H1 (cell line): ENCODE measurements around the gene CAMKMT. TPM values are rescaled to one million over a fixed set of nuclear protein-coding genes. Genes with fewer than 3 reads are reported as not detected.

Experiments used
- CTCF ChIA-PET: fragments of 300-600 bp; sonication (Branson Sonifier 250); formaldehyde crosslinking; loops from one replicate; lab custom pipeline; 2021; ENCODE audit not compliant: partially characterized antibody; lab: Charles Lee
- POLR2A ChIA-PET: fragments of 300-600 bp; sonication (Branson Sonifier 250); formaldehyde crosslinking; loops from one replicate; lab custom pipeline; 2021; ENCODE audit warnings: inconsistent platforms; ENCODE audit not compliant: partially characterized antibody; lab: Charles Lee
- DNase-seq, 2 experiments: peaks; one replicate each; pipeline versions ENCODE4 v3.0.0 to v3.0.0-alpha.2; 2010 to 2022; ENCODE audit warnings: low spot score in 2 of 2, low read depth in 1 of 2, mixed read lengths in 1 of 2
- FAIRE-seq: peaks from 2 replicates; lab custom pipeline; 2011; peaks lifted over from hg19 to GRCh38; lab: Jason Lieb, UNC
- H2AFZ ChIP-seq: 2 replicates; pipeline ENCODE4 v1.8.1; 2012; ENCODE audit warnings: low read length, inconsistent platforms
- H2AK5ac ChIP-seq: 2 replicates; pipeline ENCODE4 v1.6.1; 2013; ENCODE audit warnings: low read depth, low read length
- H2BK120ac ChIP-seq: replicated peaks from 2 replicates; pipeline ENCODE3; 2013; ENCODE audit warnings: low read depth, low read length, inconsistent platforms
- H2BK12ac ChIP-seq: 2 replicates; pipeline ENCODE4 v1.6.1; 2013; ENCODE audit warnings: low read depth, low read length
- H2BK15ac ChIP-seq: 2 replicates; pipeline ENCODE4 v1.6.1; 2013; ENCODE audit warnings: low read length
- H2BK20ac ChIP-seq: 2 replicates; pipeline ENCODE4 v1.6.1; 2013; ENCODE audit warnings: low read length
- H2BK5ac ChIP-seq: 2 replicates; pipeline ENCODE4 v1.6.1; 2013; ENCODE audit warnings: low read depth, low read length
- H3K14ac ChIP-seq: 2 replicates; pipeline ENCODE4 v1.6.1; 2013; ENCODE audit warnings: inconsistent platforms; ENCODE audit not compliant: insufficient read length
- H3K18ac ChIP-seq: 2 replicates; pipeline ENCODE4 v1.6.1; 2013; ENCODE audit warnings: low read length; ENCODE audit errors: extremely low read depth
- H3K23ac ChIP-seq: 2 replicates; pipeline ENCODE4 v1.6.1; 2013; ENCODE audit warnings: inconsistent platforms; ENCODE audit not compliant: insufficient read length
- H3K23me2 ChIP-seq: 2 replicates; pipeline ENCODE4 v1.6.1; 2013; ENCODE audit warnings: low read depth, low read length
- H3K27ac ChIP-seq: 2 replicates; pipeline ENCODE4 v1.6.1; 2011; ENCODE audit warnings: low read depth, low read length, inconsistent platforms
- H3K27me3 ChIP-seq, 4 experiments: replicated peaks in 1 of 4; 1 replicate in 1 of 4; 2 replicates in 3 of 4; pipeline versions ENCODE4 v1.6.1 to v1.8.1; 2011 to 2013; ENCODE audit warnings: low read length in 3 of 4, mild to moderate bottlenecking in 3 of 4, inconsistent platforms in 2 of 4, mixed read lengths in 2 of 4, moderate library complexity in 1 of 4; ENCODE audit not compliant: control insufficient read depth in 3 of 4, insufficient read depth in 3 of 4; ENCODE audit errors: extremely low read depth in 1 of 4
- H3K36me3 ChIP-seq, 4 experiments: 2 replicates each; pipeline versions ENCODE4 v1.6.1 to v1.8.1; 2011 to 2013; ENCODE audit warnings: mild to moderate bottlenecking in 4 of 4, low read length in 3 of 4, moderate library complexity in 2 of 4, control low read depth in 1 of 4, inconsistent platforms in 1 of 4; ENCODE audit not compliant: insufficient read depth in 4 of 4, control insufficient read depth in 2 of 4
- H3K4ac ChIP-seq: replicated peaks from 2 replicates; pipeline ENCODE3; 2013; ENCODE audit warnings: low read length, low read depth, mixed read lengths, inconsistent platforms; ENCODE audit not compliant: insufficient read length
- H3K4me1 ChIP-seq, 4 experiments: replicated peaks in 1 of 4; 1 replicate in 1 of 4; 2 replicates in 3 of 4; pipeline versions ENCODE4 v1.6.1 to v1.8.1; 2011 to 2013; ENCODE audit warnings: low read length in 3 of 4, inconsistent platforms in 2 of 4, mixed read lengths in 1 of 4; ENCODE audit not compliant: insufficient read depth in 4 of 4, control insufficient read depth in 3 of 4
- H3K4me2 ChIP-seq, 2 experiments: 2 replicates each; pipeline versions ENCODE4 v1.6.1 to v1.8.1; 2011 to 2013; ENCODE audit warnings: low read depth in 2 of 2, low read length in 2 of 2, control low read depth in 1 of 2, inconsistent platforms in 1 of 2, mild to moderate bottlenecking in 1 of 2; ENCODE audit not compliant: insufficient read depth in 1 of 2
- H3K4me3 ChIP-seq, 4 experiments: fragments of 200-600, 300-600 bp in 1 of 4; sonication (generic), shearing (Covaris generic), sonication (Bioruptor Twin) in 1 of 4; 2 replicates each; pipeline versions ENCODE4 v1.5.1 to v1.8.1; 2011 to 2016; ENCODE audit warnings: low read length in 4 of 4, low read depth in 3 of 4, control low read depth in 2 of 4, inconsistent platforms in 2 of 4, mild to moderate bottlenecking in 2 of 4, mixed read lengths in 1 of 4, moderate library complexity in 1 of 4; ENCODE audit not compliant: insufficient read depth in 2 of 4; ENCODE audit errors: extremely low read depth in 1 of 4
- H3K56ac ChIP-seq: replicated peaks from 2 replicates; pipeline ENCODE3; 2013; ENCODE audit warnings: low read depth, mild to moderate bottlenecking, mixed read lengths, low read length, inconsistent platforms; ENCODE audit not compliant: insufficient read length
- H3K79me1 ChIP-seq: 2 replicates; pipeline ENCODE4 v1.6.1; 2013; ENCODE audit warnings: low read depth, low read length, control low read depth
- H3K79me2 ChIP-seq, 2 experiments: 2 replicates each; pipeline versions ENCODE4 v1.6.1 to v1.8.1; 2012 to 2013; ENCODE audit warnings: low read length in 2 of 2, mild to moderate bottlenecking in 2 of 2, inconsistent platforms in 1 of 2; ENCODE audit not compliant: insufficient read depth in 2 of 2, control insufficient read depth in 1 of 2
- H3K9ac ChIP-seq, 4 experiments: replicated peaks in 1 of 4; 1 replicate in 1 of 4; 2 replicates in 3 of 4; pipeline versions ENCODE4 v1.6.1 to v1.8.1; 2011 to 2013; ENCODE audit warnings: low read depth in 3 of 4, low read length in 3 of 4, control low read depth in 2 of 4, mild to moderate bottlenecking in 2 of 4, moderate library complexity in 2 of 4, inconsistent platforms in 1 of 4; ENCODE audit errors: extremely low read depth in 1 of 4
- H3K9me3 ChIP-seq, 2 experiments: 2 replicates each; pipeline versions ENCODE4 v1.6.1 to v1.8.1; 2012 to 2013; ENCODE audit warnings: mild to moderate bottlenecking in 2 of 2, moderate library complexity in 2 of 2, control low read depth in 1 of 2, inconsistent platforms in 1 of 2, low read depth in 1 of 2, low read length in 1 of 2, mixed read lengths in 1 of 2; ENCODE audit not compliant: insufficient read depth in 2 of 2
- H4K20me1 ChIP-seq, 2 experiments: replicated peaks in 1 of 2; 2 replicates each; pipeline versions ENCODE3 to v1.8.1; 2011 to 2013; ENCODE audit warnings: inconsistent platforms in 2 of 2, low read length in 2 of 2, mild to moderate bottlenecking in 1 of 2; ENCODE audit not compliant: insufficient read depth in 2 of 2, control insufficient read depth in 1 of 2
- H4K5ac ChIP-seq: 2 replicates; pipeline ENCODE4 v1.6.1; 2013; ENCODE audit warnings: low read length, low read depth, mixed read lengths, inconsistent platforms; ENCODE audit not compliant: insufficient read length
- H4K8ac ChIP-seq: 2 replicates; pipeline ENCODE4 v1.8.0; 2013; ENCODE audit warnings: mild to moderate bottlenecking, moderate library complexity, low read length, inconsistent platforms; ENCODE audit not compliant: insufficient read depth; ENCODE audit errors: extremely low read depth
- H4K91ac ChIP-seq: replicated peaks from 2 replicates; pipeline ENCODE3; 2013; ENCODE audit warnings: low read length, mixed read lengths, inconsistent platforms; ENCODE audit not compliant: insufficient read length
- BRCA1 ChIP-seq: IDR thresholded peaks from 2 replicates; pipeline ENCODE4 v1.6.1; 2012; ENCODE audit warnings: low read depth, low read length, improper control_type of control experiment
- EGR1 ChIP-seq: IDR thresholded peaks from 2 replicates; pipeline ENCODE4 v1.6.1; 2011; ENCODE audit warnings: low read depth, low read length, borderline replicate concordance
- KDM5A ChIP-seq: fragments of 200-600 bp; IDR thresholded peaks from 2 replicates; pipeline ENCODE4 v1.7.1; 2012; ENCODE audit warnings: mild to moderate bottlenecking, low read length, inconsistent platforms, mixed read lengths
- RAD21 ChIP-seq, 2 experiments: IDR thresholded peaks in 1 of 2; conservative IDR thresholded peaks in 1 of 2; 2 replicates each; pipeline ENCODE4 v1.6.1; 2011; ENCODE audit warnings: low read depth in 2 of 2, low read length in 2 of 2, improper control_type of control experiment in 1 of 2, inconsistent platforms in 1 of 2, mild to moderate bottlenecking in 1 of 2, moderate library complexity in 1 of 2
- SP4 ChIP-seq: IDR thresholded peaks from 2 replicates; pipeline ENCODE4 v1.6.1; 2012; ENCODE audit warnings: low read length, inconsistent platforms
- TAF7 ChIP-seq: optimal IDR thresholded peaks from 2 replicates; pipeline ENCODE3; 2011; ENCODE audit warnings: low read depth, mild to moderate bottlenecking, inconsistent platforms, low read length, moderate library complexity, borderline replicate concordance
- WGBS, 2 experiments: shearing (Covaris generic) in 1 of 2; methylation state at CpG; one replicate each; pipeline versions ENCODE4 v1.1.6 to v1.1.7; 2013 to 2015; ENCODE audit warnings: low lambda C conversion rate in 2 of 2, mixed read lengths in 2 of 2, inconsistent platforms in 1 of 2, low coverage in 1 of 2, missing lambda C conversion rate in 1 of 2; ENCODE audit not compliant: insufficient replicate concordance in 2 of 2, insufficient coverage in 1 of 2, insufficient read length in 1 of 2; ENCODE audit errors: extremely low coverage in 1 of 2, missing lambda C conversion rate in 1 of 2; 5-methylcytosine and 5-hydroxymethylcytosine counted together
- polyA plus RNA-seq, 7 experiments: library from polyadenylated mRNA; depleted of rRNA in 3 of 7; stranded (reverse) in 5 of 7; unstranded in 2 of 7; fragments of >200 nt in 5 of 7; fragments of 200-250 nt in 2 of 7; gene quantifications; 1 replicate in 5 of 7; 2 replicates in 1 of 7; 4 replicates in 1 of 7; pipeline versions ENCODE4 v1.2.1 to v1.2.3, GENCODE V29; 2011 to 2013; ENCODE audit warnings: missing spikeins in 2 of 7, mixed read lengths in 2 of 7
- total RNA-seq: library from RNA; stranded (reverse); fragmentation: NEBNext Ultra II Directional; extraction: Animal tissue kit (Norgen Biotek cat#: 25700); gene quantifications from 2 replicates; pipeline ENCODE4 v1.2.1, GENCODE V29; 2021

Gene CAMKMT
- total and polyA plus RNA-seq, 2 of the 8 experiments (the other 6 are each of a cell fraction or from before 2014, with no cell fraction given), result 14.7 to 22.4 TPM

DNA sequence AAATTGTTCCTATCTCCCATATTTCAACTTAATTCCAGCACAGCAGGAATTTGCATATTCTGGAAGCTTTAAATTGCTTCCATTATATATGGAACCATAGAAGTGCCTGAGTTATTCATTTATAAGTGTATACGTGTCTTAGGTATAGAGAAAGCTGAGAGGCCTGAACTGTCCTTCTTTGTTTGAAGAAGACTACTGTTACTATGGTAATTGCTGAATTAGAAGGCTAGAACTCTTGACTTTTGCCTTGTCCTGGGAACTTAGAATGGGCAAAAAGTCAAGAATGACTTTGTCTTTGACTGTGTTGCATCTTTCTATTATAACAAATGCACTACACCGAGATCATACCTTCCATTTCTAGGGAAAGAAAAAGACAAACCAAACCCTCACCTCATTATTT lies 15.7 kb downstream of the CAMKMT start:
- Histone ChIP-seq H3K27me3 (no peaks in the 10 kb centered on the region), H3K4me2 (no peak overlapping the region), H2BK5ac (no peak overlapping the region), H2BK12ac (no peak overlapping the region), H3K27ac (no peak overlapping the region), H4K91ac (no peak overlapping the region), H4K20me1 (no peaks in the 10 kb centered on the region), H3K79me2 (peaks cover 0 to 4% of the 10 kb centered on the region in 2 experiments; a peak in 1 of 4 replicates), H3K9me3 (no peaks in the 10 kb centered on the region), H3K36me3 (peaks cover 0 to 2% (median 0%) of the 10 kb centered on the region in 4 experiments; a peak in 1 of 8 replicates), H3K23ac (no peak overlapping the region), H3K4me3 (no peak overlapping the region), H3K79me1 (no peaks in the 10 kb centered on the region), H2AFZ (no peak overlapping the region), H4K8ac (no peak overlapping the region), H3K4ac (no peak overlapping the region), H3K4me1 (peaks cover 0 to 3% (median 0%) of the 10 kb centered on the region in 4 experiments; a peak in 1 of 7 replicates), H3K14ac (no peak overlapping the region), H3K9ac (no peak overlapping the region), H2AK5ac (no peak overlapping the region), H2BK15ac (no peak overlapping the region), H2BK120ac (no peak overlapping the region), H2BK20ac (no peak overlapping the region), H3K23me2 (no peaks in the 10 kb centered on the region), H4K5ac (no peak overlapping the region), H3K18ac (no peak overlapping the region), H3K56ac (no peak overlapping the region)
- CTCF ChIA-PET, result interaction anchor here (0.9 to 2.5 kb wide), 8 partner anchors 12 to 592 kb away, joined by 3 to 10 read pairs (median 3); no protein-coding TSS in a partner anchor
- POLR2A ChIA-PET, result interaction anchor here (1.4 kb wide), 1 partner anchor 16 kb away, joined by 4 read pairs; the partner anchor contains the start of genes CAMKMT and PREPL
- DNase-seq (no peak), FAIRE-seq (no peak)
- WGBS, 2 experiments, result 92% methylated on average over 2 of the region's 2 CpGs; no CpG with 5 or more reads in 1 of the 2 experiments
- TF ChIP-seq EGR1, result no peak
- no peak for TF ChIP-seq TAF7
- TF ChIP-seq SP4, result no peak
- TF ChIP-seq RAD21 (IDR thresholded peaks at IDR 0.05 in 1 of 2, conservative IDR thresholded peaks at IDR 0.05 in 1 of 2; ENCODE audit: low read depth in 2 of 2, low read length in 2 of 2), result no peak
- TF ChIP-seq KDM5A, result no peak
- no peak for TF ChIP-seq BRCA1
